Inflammatory macrophage treated with lipopolysaccharide for 1 hour (primary cell): Measurements from ENCODE around the gene TMEM72.

ENCODE experiments used
- DNase-seq, 2 donors: peaks; one replicate each; pipeline ENCODE4 v3.0.0-alpha.2; 2020 to 2022

The TMEM72 gene

GRCh38 chr10:44969854-44970253 is 58.7 kb downstream of the TMEM72 start:
- no peak for DNase-seq

- no peak for DNase-seq
Observed at GRCh38 chr10:44970812-44971395, 59.8 kb downstream of the TMEM72 start.

- DNase-seq: no peak
Observed at GRCh38 chr10:44971434-44971833, 60.3 kb downstream of the TMEM72 start.

GRCh38 chr10:44971935-44972757 is 61.0 kb downstream of the TMEM72 start:
- peak; percentile 69 to 72 for DNase-seq

- no peak for DNase-seq
Observed at GRCh38 chr10:44972874-44973306, 61.8 kb downstream of the TMEM72 start.

GRCh38 chr10:44973323-44974081 is 62.4 kb downstream of the TMEM72 start:
- peak; percentile 69 to 97 for DNase-seq

GRCh38 chr10:44974082-44974627 is 63.0 kb downstream of the TMEM72 start:
- DNase-seq: no peak

GRCh38 chr10:44974628-44975430 is 63.7 kb downstream of the TMEM72 start:
- DNase-seq: peak; percentile 65 to 74

- DNase-seq: peak in 1 of 2 donors; percentile 56
Observed at GRCh38 chr10:44975431-44976331, 64.5 kb downstream of the TMEM72 start.

GRCh38 chr10:44976352-44977198 is 65.4 kb downstream of the TMEM72 start:
- DNase-seq: no peak

GRCh38 chr10:44977287-44978212 is 66.4 kb downstream of the TMEM72 start:
- no peak for DNase-seq

- DNase-seq: no peak
Observed at GRCh38 chr10:44978213-44978569, 67.1 kb downstream of the TMEM72 start.

GRCh38 chr10:44978570-44979280 is 67.6 kb downstream of the TMEM72 start, which contains the start of gene DEPP1:
TSS of gene DEPP1 (minus strand) at chr10:44978809. CDS start at chr10:44978030, 779 bp downstream.
- peak; percentile 57 to 84 for DNase-seq

- DNase-seq: no peak
Observed at GRCh38 chr10:44979281-44980191, 68.4 kb downstream of the TMEM72 start.

GRCh38 chr10:44980309-44981171 is 69.4 kb downstream of the TMEM72 start:
- DNase-seq: no peak
